OCI-M2 (cell line): ENCODE measurements around the gene OTUB1.
A peak's percentile ranks its signal among the peaks of the same experiment; 100 is the strongest.
"Not testable (repeated sequence)": the region's sequence is repeated elsewhere in the genome, so short reads cannot be mapped to it uniquely, and the experiment has no call there.

ENCODE experiments used
- DNase-seq: peaks from one replicate; lab custom pipeline; 2025; ENCODE audit not compliant: unreplicated experiment; lab: John Stamatoyannopoulos, UW

The OTUB1 gene, protein sequence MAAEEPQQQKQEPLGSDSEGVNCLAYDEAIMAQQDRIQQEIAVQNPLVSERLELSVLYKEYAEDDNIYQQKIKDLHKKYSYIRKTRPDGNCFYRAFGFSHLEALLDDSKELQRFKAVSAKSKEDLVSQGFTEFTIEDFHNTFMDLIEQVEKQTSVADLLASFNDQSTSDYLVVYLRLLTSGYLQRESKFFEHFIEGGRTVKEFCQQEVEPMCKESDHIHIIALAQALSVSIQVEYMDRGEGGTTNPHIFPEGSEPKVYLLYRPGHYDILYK

GRCh38 chr11:63986156-63986931 lies at the start of gene OTUB1:
Gene OTUB1 (plus strand): TSS chr11:63986438. CDS start chr11:63986457, 19 bp downstream.
- DNase-seq: peak; percentile 21

DNA sequence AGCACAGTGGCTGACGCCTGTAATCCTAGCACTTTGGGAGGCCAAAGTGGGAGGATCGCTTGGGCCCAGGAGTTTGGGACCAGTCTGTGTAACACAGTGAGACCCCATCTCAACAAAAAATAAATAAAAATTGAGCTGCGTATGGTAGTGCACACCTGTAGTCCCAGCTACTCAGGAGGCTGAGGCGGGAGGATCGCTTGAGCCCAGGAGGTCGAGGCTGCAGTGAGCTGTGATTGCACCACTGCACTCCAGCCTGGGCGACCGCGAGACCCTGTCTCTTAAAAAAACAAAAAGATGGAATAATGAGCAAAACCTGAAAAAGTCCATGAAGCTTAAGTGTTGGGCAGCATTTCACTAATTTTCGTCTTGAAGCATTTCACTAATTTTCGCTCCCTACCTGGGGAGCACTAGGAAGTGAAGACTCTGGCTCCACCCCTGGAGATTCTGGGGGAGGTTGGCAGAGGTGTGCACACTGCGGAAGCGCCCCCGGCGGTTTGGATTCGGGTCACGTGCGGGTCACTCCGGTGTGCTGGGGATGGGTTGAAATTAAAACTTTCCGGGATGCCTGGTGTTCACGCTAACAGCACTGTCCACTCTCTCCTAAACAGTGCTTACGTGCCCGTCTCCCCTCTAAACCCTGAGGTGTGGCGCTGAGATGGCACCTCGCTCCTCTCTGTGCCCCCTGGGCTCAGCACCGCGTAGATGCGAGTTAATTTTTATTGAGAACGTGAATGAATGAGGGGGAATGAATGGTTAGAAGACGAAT lies 48.3 kb upstream of the OTUB1 start:
- no peak for DNase-seq

- peak; percentile 63 for DNase-seq
Observed at GRCh38 chr11:63938479-63939396, 47.5 kb upstream of the OTUB1 start, which contains the start of gene NAA40. Gene NAA40 (plus strand): TSS chr11:63939002. CDS start chr11:63939097, 95 bp downstream.

DNA sequence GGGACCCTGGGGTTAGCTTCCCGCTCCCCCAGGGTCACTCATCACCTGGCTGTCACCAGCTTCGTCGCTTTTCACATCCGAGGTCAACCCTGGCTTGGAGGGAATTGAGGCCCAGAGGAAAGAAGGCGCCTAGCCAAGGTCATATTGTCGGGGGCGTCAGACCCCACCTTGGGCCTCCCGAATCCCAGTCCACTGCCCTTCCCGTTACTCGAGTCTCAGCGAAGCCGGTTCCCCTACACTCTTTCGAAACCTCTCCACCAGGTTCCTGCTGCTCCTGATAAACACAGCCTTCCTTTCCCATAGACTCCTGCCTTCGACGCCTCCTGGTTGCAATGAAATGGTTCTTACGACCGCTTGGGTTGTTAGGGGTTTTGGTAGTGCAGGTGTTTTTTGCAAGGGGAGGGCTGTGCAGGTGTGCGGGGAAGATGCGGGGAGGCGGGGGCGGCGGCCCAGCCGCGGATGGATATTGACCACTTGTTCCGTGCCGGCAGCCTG lies 46.8 kb upstream of the OTUB1 start:
- no peak for DNase-seq

DNA sequence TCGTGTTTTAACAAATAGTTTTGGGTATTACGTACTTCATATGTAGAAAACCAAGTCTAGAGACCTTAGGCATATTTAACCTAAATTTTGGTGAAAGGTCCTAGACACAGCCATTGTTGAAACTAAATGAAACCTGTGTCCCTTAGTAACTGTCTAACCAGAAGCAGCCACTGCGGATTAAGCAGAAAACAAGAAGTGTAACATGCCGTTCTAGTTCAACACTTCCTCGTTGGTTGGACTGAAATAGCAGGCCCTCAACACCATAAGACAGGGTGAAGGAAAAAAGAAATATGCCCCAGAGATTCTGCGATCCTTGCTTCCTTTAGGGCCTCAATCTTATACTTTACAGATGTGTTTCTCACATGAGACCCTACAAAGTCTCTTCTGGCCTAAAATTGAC lies 45.5 kb upstream of the OTUB1 start:
- no peak for DNase-seq

DNA sequence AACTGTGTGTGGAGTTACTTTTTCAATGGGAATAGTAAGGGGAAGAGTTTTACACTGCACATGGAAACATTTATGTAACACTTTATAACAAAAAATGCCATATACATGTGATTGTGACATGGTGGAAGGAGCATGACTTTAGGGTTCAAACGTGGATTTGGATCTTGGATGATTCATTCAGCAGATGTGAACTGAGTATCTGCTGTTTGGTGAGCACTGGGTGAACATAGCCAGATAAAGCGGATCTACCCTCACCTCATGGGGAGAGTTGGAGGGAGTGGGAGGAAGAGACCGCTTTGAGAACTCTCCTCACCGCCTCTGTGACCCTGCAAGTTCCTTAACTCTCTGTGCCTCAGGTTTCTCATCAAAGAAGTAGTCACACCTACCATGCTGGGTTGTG lies 44.3 kb upstream of the OTUB1 start:
- no peak for DNase-seq

- DNase-seq: no peak
Observed at GRCh38 chr11:63942803-63943202, 43.4 kb upstream of the OTUB1 start.

DNA sequence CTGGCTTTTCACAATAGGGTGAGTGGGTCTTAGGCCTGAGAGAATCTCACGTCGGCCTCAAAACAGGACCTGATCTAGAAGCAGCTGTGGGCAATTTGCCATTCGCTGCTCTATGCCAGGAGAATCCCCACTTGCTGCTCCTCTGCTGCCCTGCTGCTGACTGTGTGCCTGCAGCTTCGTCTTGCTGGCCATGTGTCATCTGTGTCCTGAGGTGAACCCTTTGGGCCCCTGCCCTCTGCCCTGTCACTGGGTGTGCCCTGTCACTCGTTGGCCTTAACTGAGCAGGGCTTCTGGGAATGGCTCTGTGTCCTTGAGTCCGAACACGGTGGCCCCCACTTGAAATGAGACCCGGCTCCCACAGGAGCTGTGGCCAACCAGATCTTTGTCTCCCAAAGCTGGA lies 41.3 kb upstream of the OTUB1 start:
- no peak for DNase-seq

DNA sequence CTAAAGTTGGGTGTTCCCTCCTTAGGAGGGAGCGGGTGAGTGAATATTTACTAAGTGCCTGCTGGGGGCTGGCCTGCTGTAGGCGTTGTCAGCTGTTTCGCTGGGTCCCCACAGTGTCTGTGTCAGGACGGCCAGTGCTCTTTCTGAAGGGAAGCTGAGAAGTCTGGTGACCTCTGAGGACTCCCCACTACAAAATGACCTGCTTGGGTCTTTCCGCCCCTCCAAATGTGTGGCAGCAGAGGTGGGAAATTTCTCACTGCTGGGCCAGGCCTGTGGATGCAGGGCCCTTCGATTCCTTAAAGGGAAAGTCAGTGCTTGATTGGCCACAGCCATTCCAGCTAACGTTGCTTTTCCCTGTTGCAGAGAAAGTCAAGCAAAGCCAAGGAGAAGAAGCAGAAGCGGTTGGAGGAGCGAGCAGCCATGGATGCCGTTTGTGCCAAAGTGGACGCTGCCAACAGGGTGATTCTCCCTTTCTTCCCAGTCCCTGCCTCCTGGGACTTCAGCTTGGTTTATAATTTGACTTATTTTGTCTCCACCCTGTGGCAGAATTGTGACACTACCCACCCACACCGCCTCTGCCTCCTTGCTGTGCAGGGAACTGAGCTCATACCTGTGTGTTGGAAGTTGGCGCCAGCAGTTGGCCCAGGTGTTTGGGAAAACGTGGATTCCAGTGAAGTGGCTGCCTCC lies 40.6 kb upstream of the OTUB1 start:
- no peak for DNase-seq

DNA sequence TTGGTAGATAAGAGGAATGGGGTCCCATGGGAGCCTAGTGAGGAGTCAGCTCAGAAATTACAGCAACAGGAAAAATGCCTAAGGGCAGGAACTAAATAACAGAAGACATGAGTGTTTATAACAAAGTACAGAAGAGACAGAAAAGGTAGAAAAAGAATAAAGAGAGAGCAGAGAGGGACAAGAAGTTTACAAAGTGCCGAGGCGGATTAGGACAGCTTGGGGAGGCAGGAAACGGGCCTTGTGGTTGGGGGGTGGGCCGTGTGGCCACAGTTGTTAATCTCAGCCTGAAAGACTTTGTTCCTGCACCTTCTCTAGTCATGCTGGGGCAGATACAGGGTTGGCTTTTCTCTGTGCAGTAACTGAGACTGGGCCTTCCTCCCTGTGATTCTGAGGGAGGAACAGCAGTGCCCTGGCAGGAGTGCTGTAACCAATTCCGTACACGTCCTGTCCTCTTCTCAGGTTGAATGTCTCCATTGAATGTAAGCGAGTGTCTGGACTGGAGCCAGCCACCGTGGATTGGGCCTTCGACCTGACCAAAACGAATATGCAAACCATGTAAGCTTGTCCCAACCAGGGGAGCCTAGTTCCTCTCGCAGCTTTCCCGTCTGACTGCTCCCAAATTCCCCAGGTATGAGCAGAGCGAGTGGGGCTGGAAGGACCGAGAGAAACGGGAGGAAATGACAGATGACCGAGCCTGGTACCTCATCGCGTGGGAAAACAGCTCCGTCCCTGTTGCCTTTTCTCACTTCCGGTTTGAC lies 34.3 kb upstream of the OTUB1 start:
- no peak for DNase-seq

GRCh38 chr11:63952570-63952969 lies 33.7 kb upstream of the OTUB1 start:
- DNase-seq: no peak

GRCh38 chr11:63958008-63958407 lies 28.2 kb upstream of the OTUB1 start:
- no peak for DNase-seq

DNA sequence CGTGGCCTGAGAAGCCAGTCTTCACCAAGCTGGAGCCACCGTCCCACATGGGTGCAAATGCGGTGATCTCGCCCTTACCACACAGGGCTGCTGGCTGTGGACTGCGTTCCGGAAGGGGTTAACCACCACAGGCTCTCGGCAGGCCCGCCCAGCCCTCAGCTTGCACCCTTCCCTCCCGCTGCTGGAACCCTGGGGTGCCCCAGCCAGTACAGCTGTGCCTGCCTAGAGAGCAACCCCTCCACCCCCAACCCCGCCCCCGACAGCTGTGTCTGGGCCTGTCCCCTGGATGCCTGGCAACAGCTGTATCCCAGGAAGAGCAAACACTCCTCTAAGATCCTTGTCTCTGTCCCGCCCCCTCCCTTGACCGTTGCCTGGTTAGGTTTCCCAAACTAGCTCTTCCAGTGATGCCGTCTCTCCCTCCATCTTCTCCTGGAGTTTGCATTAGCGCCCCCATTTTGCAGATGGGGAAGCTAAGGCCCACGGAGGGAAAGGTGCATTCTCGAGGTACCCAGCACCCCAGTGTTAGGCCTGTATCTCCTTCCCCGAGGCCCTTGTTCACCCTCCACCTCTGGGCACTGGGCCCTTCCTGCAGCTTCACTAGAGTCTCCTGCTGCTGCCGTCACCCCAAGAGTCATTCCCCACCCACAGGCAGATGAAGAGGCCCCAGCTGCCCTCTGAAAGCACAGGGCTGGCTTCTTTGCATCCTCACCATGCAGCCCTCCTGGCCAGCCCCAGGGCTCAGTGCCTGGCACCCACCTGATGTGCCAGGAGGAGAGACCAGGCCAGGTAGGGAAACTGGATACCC lies 24.4 kb upstream of the OTUB1 start:
- no peak for DNase-seq

GRCh38 chr11:63963895-63964294 lies 22.3 kb upstream of the OTUB1 start:
- DNase-seq: not testable (repeated sequence)

- no peak for DNase-seq
Observed at GRCh38 chr11:63966444-63966843, 19.8 kb upstream of the OTUB1 start.

DNA sequence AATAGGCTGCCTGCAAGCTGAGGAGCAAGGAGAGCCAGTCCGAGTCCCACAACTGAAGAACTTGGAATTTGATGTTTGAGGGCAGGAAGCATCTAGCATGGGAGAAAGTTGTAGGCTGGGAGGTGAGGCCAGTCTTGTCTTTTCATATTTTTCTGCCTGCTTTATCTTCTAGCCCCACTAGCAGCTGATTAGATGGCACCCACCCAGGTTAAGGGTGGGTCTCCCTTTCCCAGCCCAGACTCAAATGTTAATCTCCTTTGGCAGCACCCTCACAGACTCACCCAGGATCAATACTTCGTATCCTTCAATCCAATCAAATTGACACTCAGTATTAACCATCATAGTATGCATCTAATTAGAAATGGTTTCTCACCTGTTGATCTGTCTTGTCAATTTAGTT lies 16.8 kb upstream of the OTUB1 start:
- DNase-seq: no peak

- DNase-seq: no peak
Observed at GRCh38 chr11:63970902-63971301, 15.3 kb upstream of the OTUB1 start.

GRCh38 chr11:63973912-63974258 lies 12.4 kb upstream of the OTUB1 start:
- DNase-seq: not testable (repeated sequence)
